Raji (cell line): Measurements from ENCODE around the gene HMGN2.

Source experiments
- POLR2A ChIP-seq: IDR thresholded peaks from 2 replicates; pipeline ENCODE4 v1.6.1; 2011; ENCODE audit warnings: low read depth, low read length, control low read depth; ENCODE audit not compliant: insufficient read depth

Gene HMGN2

GRCh38 chr1:26516987-26517765 is 44.9 kb downstream of the HMGN2 start:
- no peak for TF ChIP-seq POLR2A

GRCh38 chr1:26517766-26518049 is 45.5 kb downstream of the HMGN2 start:
- TF ChIP-seq POLR2A, result no peak

- no peak for TF ChIP-seq POLR2A
Observed at GRCh38 chr1:26518355-26518754, 46.1 kb downstream of the HMGN2 start.

GRCh38 chr1:26520339-26520738 is 48.1 kb downstream of the HMGN2 start:
- TF ChIP-seq POLR2A, result no peak

- TF ChIP-seq POLR2A, result no peak
Observed at GRCh38 chr1:26521669-26522030, 49.4 kb downstream of the HMGN2 start.

- TF ChIP-seq POLR2A, result no peak
Observed at GRCh38 chr1:26522073-26522472, 49.8 kb downstream of the HMGN2 start.

GRCh38 chr1:26524181-26524580 is 51.9 kb downstream of the HMGN2 start:
- no peak for TF ChIP-seq POLR2A
